Heart right ventricle (tissue), 16 donors: ENCODE results near the gene POLE. TPM values are rescaled to one million over a fixed set of nuclear protein-coding genes. Genes with fewer than 3 reads are reported as not detected.

Experiments
- ATAC-seq, 8 donors: fragments of 200-7000 bp; cut with Tn5 transposase; one replicate each; pipeline ENCODE4 v1.9.1; 2020; ENCODE audit warnings: mild to moderate bottlenecking in 8 of 8, moderate library complexity in 8 of 8, moderate number of reproducible peaks in 1 of 8
- DNase-seq, 2 donors: peaks; one replicate each; pipeline ENCODE4 v3.0.0-alpha.2; 2020
- H3K27ac ChIP-seq, 10 donors: fragments of 200-600 bp; sonication (generic) in 2 of 10; one replicate each; pipeline versions ENCODE4 v1.5.0 to v1.8.0; 2020 to 2022; ENCODE audit warnings: mild to moderate bottlenecking in 3 of 10
- H3K27me3 ChIP-seq, 7 donors: fragments of 200-600 bp; one replicate each; pipeline ENCODE4 v1.8.0; 2021 to 2022; ENCODE audit warnings: mild to moderate bottlenecking in 2 of 7
- H3K36me3 ChIP-seq, 9 donors: fragments of 200-600 bp; sonication (generic) in 1 of 9; one replicate each; pipeline versions ENCODE4 v1.5.0 to v1.8.0; 2020 to 2022; ENCODE audit warnings: mild to moderate bottlenecking in 2 of 9
- H3K4me1 ChIP-seq, 9 donors: fragments of 200-600 bp; sonication (generic) in 1 of 9; one replicate each; pipeline versions ENCODE4 v1.5.0 to v1.8.0; 2020 to 2022; ENCODE audit warnings: mild to moderate bottlenecking in 4 of 9
- H3K4me3 ChIP-seq, 10 donors: fragments of 200-600 bp; sonication (generic) in 2 of 10; one replicate each; pipeline versions ENCODE4 v1.5.0 to v1.8.0; 2020 to 2022; ENCODE audit warnings: mild to moderate bottlenecking in 7 of 10, moderate library complexity in 2 of 10
- H3K9me3 ChIP-seq, 11 donors: fragments of 200-600 bp in 10 of 11; sonication (generic) in 2 of 11; one replicate each; pipeline versions ENCODE4 v1.5.0 to v1.8.0; 2013 to 2022; ENCODE audit warnings: mild to moderate bottlenecking in 2 of 11, control low read depth in 1 of 11, moderate library complexity in 1 of 11
- WGBS, 2 donors: extraction: QIAGEN DNeasy Blood & Tissue Kit; methylation state at CpG; one replicate each; pipeline ENCODE4 v1.1.7; 2013; ENCODE audit warnings: inconsistent platforms in 1 of 2; 5-methylcytosine and 5-hydroxymethylcytosine counted together
- intact Hi-C, 10 donors: fragments of 100-400 bp; cut with DNase I; formaldehyde crosslinking; loops; one replicate each; pipeline versions ENCODE4 v1.11.1 to v1.14.2; 2022
- polyA plus RNA-seq, 2 donors: library from polyadenylated mRNA; stranded (reverse); fragments of 200-250 nt; gene quantifications; one replicate each; pipeline ENCODE4 v1.2.3, GENCODE V29; 2013
- total RNA-seq, 10 donors: library from RNA; stranded (reverse); fragmentation: NEBNext Ultra II Directional in 3 of 10; extraction: Animal tissue kit (Norgen Biotek cat#: 25700) in 3 of 10; gene quantifications; one replicate each; pipeline versions ENCODE4 v1.2.1 to v1.2.4, GENCODE V29; 2021 to 2023
- TF ChIP-seq, protein P1 (sequence below), 9 donors: fragments of 200-600 bp; sonication (generic) in 2 of 9; IDR thresholded peaks; one replicate each; pipeline versions ENCODE4 v1.5.0 to v1.8.0; 2021 to 2022; ENCODE audit warnings: antibody characterized with exemption in 9 of 9, mild to moderate bottlenecking in 5 of 9, moderate library complexity in 1 of 9
- donor health status: Arrhythmogenic right ventricular cardiomyopathy.
- donor health status: ischemic (EF 13 %, LVEDD 7.1; RV severe dilation, severe dysfunction).
- donor health status: healthy with polysubstance abuse.
- donor health status: DM: no; HTN: yes; CAD: no.
- donor health status: DM: no; HTN: no; CAD: no.
- donor health status: ischemic (EF 25% LVEDD 6.9; RV normal size, moderate dysfunction).
- donor health status: ischemic (EF 25% LVEDD 5.7; RV mildly dilated, moderate dysfunction).
- donor health status: healthy.
- donor health status: DM: yes; HTN: yes; CAD: no.
- donor health status: Ischemic cardiomyopathy.
- donor health status: ischemic (EF 35%, LVEDD 5.7; RV mildly dilated, moderate dysfunction).
- donor health status: nonischemic (EF 11% LVEDD 7.7; RV severe dilation, severe dysfunction).
- donor health status: DM: yes; HTN: yes; CAD: no.
- donor health status: PGD.
- donor health status: ischemic (EF 29% LVEDD 5.4; RV normal size, mild dysfunction).
- donor health status: nonischemic (EF 23%, LVEDD 6.1; RV moderate dilation, normal function).

POLE gene
- total and polyA plus RNA-seq, 12 donors: 6.8 to 25.8 (median 9.9) TPM

DNA sequence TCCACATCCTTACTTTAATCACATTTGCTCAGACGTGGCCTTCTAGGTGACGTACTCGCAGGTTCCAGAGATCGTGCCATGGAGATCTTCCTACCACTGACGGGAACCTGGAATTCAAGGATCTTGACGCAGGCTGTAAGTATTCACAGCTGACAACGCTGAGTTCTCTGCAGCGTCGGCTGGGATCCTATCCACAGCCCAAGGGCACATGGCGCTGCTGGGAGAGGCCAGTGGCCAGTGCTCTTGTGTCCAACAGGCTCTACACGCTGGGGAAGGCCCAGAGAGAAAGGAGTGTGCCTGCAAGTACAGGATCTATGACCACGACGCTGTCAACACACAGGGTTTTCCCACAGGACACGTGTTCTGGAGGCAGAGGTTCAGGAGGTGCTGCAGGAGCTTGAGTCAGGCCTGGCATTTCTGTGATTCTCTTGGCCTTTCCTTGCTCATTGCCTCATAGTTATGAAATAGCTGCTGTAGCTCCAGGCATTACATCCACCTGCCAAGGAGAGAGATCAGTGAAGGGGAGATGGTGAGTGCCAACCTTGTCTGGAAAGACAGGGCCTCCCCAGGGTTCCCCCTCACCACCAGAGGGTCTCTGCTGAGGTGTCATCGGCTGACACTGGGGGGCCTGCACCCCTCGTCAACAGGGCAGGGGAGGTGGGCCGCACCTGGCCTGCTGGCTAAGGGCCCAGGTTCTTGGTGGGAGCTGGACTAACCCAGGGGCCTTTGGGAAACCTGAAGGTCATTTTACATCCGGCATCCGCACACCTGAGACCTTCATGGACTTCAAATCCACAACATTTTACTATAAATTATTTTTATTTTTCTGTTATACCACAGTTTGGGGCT lies 98.1 kb downstream of the POLE start:
- Histone ChIP-seq H3K4me1 (peaks cover 0 to 8% (median 0%) of the 10 kb centered on the region in 9 donors), H3K27ac (no peak overlapping the region), H3K4me3 (no peak overlapping the region), H3K9me3 (peaks cover 0 to 3% (median 0%) of the 10 kb centered on the region in 11 donors), H3K27me3 (peaks cover 0 to 4% (median 0%) of the 10 kb centered on the region in 7 donors), H3K36me3 (peaks cover 0 to 8% (median 0%) of the 10 kb centered on the region in 9 donors)
- 82 to 94% methylated on average over 19 of the region's 19 CpGs for WGBS, 2 donors
- TF ChIP-seq, protein P1, sequence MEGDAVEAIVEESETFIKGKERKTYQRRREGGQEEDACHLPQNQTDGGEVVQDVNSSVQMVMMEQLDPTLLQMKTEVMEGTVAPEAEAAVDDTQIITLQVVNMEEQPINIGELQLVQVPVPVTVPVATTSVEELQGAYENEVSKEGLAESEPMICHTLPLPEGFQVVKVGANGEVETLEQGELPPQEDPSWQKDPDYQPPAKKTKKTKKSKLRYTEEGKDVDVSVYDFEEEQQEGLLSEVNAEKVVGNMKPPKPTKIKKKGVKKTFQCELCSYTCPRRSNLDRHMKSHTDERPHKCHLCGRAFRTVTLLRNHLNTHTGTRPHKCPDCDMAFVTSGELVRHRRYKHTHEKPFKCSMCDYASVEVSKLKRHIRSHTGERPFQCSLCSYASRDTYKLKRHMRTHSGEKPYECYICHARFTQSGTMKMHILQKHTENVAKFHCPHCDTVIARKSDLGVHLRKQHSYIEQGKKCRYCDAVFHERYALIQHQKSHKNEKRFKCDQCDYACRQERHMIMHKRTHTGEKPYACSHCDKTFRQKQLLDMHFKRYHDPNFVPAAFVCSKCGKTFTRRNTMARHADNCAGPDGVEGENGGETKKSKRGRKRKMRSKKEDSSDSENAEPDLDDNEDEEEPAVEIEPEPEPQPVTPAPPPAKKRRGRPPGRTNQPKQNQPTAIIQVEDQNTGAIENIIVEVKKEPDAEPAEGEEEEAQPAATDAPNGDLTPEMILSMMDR (IDR thresholded peaks at IDR 0.05): no peak
- no peak for DNase-seq
- intact Hi-C loops: no loop called here
- ATAC-seq: no peak

DNA sequence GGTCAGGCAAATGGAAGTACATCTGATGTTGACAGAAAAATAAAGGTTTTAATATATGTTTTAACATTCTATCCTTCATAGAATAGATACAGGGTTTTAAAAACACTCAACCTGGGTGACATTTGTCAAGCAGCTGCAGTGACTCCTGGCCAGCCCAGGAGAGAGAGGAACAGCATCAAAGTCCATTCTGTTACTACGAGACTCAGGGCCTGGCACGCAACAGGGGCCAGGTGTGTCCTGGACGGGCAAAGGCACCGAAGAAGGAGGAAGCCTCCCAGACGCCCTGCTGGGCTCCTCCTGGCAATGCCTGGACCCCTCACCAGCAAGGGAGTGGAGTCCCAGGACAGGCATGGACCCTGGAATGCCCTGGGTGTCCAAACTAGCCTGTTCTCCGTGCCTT lies 98.8 kb downstream of the POLE start:
- intact Hi-C loops: no loop called here
- peaks cover 0 to 13% (median 0%) of the 10 kb centered on the region in 9 donors for H3K36me3 ChIP-seq
- H3K9me3 ChIP-seq: peaks cover 0 to 3% (median 0%) of the 10 kb centered on the region in 11 donors
- ATAC-seq (no peak), DNase-seq (no peak)
- WGBS, 2 donors: 79 to 88% methylated on average over 6 of the region's 6 CpGs
- no peak overlapping the region for H3K4me3 ChIP-seq
- TF ChIP-seq, protein P1 (IDR thresholded peaks at IDR 0.05): no peak
- H3K27ac ChIP-seq: no peak overlapping the region
- peaks cover 0 to 1% (median 0%) of the 10 kb centered on the region in 9 donors for H3K4me1 ChIP-seq
- H3K27me3 ChIP-seq: no peaks in the 10 kb centered on the region

DNA sequence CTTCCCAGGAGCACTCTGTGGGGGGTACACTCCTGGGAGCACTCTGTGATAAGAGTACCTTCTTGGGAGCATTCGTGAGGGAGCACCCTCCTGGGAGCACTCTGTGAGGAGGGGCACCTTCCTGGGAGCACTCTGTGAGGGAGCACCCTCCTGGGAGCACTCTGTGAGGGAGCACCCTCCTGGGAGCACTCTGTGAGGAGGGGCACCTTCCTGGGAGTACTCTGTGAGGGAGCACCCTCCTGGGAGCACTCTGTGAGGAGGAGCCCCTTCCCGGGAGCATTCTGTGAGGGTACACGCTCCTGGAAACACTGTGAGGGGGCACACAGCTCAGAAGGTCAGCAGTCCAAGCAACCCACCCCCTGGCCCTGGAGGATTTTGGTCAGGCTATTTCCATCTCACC lies 99.4 kb downstream of the POLE start:
- DNase-seq: no peak
- intact Hi-C loops: no loop called here
- Histone ChIP-seq H3K36me3 (peaks cover 0 to 13% (median 0%) of the 10 kb centered on the region in 9 donors), H3K27ac (no peak overlapping the region), H3K4me1 (no peaks in the 10 kb centered on the region), H3K9me3 (peaks cover 0 to 3% (median 0%) of the 10 kb centered on the region in 11 donors), H3K4me3 (no peak overlapping the region), H3K27me3 (no peaks in the 10 kb centered on the region)
- TF ChIP-seq, protein P1 (IDR thresholded peaks at IDR 0.05): no peak
- ATAC-seq: no peak
- 72 to 74% methylated on average over 3 of the region's 3 CpGs for WGBS, 2 donors

DNA sequence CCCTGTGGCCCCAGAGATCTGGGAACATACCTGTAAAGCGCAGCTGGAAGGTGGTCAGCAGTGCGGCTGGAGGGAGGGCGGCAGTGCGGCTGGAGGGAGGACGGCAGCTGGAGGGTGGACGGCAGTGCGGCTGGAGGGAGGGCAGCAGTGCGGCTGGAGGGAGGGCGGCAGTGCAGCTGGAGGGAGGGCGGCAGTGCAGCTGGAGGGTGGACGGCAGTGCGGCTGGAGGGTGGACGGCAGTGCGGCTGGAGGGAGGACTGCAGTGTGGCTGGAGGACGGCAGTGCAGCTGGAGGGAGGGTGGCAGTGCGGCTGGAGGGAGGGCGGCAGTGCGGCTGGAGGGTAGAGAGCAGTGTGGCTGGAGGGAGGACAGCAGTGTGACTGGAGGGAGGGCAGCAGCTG lies 100.2 kb downstream of the POLE start:
- Histone ChIP-seq H3K27me3 (no peaks in the 10 kb centered on the region), H3K9me3 (peaks cover 0 to 3% (median 0%) of the 10 kb centered on the region in 11 donors), H3K36me3 (peaks cover 0 to 14% (median 0%) of the 10 kb centered on the region in 9 donors), H3K4me1 (no peaks in the 10 kb centered on the region), H3K4me3 (no peak overlapping the region), H3K27ac (no peak overlapping the region)
- TF ChIP-seq, protein P1 (IDR thresholded peaks at IDR 0.05): no peak
- ATAC-seq (no peak), DNase-seq (no peak)
- intact Hi-C loops: no loop called here
- 86 to 93% methylated on average over 16 to 18 of the region's 18 CpGs for WGBS, 2 donors
